Glomerular endothelial cell (primary cell): Measurements from ENCODE around the gene PRMT7. TPM values are rescaled to one million over a fixed set of nuclear protein-coding genes. Genes with fewer than 3 reads are reported as not detected.

Source experiments
- DNase-seq: peaks from one replicate; pipeline ENCODE4 v3.0.0-alpha.2; 2011; ENCODE audit warnings: low read depth, low spot score; ENCODE audit errors: extremely low read depth
- total RNA-seq: library from RNA; depleted of rRNA; stranded (reverse); fragments of >200 nt; gene quantifications from 2 replicates; pipeline ENCODE4 v1.2.3, GENCODE V29; 2015

The PRMT7 gene
- total RNA-seq, 1 donor from 2014 or later, result 43.3 TPM

DNA sequence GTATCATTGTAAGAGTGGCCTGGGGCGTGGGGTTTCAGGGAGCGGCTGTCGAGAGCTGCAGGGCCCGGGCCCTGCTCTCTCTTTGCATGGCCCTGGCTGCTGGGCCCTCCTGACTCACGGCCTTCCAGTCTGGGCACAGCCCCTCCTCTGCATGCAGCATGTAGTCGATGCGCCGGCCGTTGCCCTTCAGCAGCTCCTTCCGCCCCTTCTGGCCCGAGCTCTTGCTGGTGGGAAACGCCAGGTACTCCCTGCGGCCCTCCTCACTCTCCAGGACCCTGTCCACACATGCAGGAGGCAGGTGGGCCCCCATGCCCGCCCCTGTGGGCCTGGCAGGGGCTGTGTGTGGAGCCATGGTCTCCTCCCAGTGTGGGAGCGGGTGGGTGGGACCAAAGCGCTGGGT is 50.7 kb downstream of the PRMT7 start:
- DNase-seq, result no peak

DNA sequence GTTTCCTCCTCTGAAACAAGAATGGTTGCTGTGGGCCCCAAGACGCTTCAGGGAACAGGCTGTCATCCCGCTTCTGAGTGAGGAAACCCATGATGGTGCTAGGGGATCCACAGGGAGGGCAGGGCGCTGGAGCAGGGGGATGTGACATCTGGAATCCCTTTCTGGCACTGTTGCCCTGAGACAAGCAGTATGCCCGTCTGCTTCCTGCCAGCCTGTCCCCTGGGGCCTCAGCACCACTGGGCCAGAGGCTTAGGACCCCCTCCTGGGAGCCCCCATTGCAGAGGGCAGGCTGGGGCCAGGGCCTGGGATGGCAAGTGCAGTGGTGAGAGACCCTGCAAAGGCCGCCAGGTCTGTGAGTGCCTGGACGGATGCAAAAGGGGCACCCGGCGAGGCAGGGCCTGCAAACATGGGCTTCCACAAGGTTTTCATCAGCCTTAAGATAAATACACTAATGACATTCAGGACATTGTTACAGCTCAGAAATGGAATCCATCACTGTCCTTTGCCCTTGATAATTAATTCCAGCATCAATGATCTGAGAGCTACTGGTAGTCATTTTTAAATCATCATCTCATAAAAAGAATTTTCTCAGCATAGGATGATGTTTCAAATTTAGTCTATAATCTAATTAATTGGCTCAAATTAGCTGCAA is 51.6 kb downstream of the PRMT7 start:
- no peak for DNase-seq

DNA sequence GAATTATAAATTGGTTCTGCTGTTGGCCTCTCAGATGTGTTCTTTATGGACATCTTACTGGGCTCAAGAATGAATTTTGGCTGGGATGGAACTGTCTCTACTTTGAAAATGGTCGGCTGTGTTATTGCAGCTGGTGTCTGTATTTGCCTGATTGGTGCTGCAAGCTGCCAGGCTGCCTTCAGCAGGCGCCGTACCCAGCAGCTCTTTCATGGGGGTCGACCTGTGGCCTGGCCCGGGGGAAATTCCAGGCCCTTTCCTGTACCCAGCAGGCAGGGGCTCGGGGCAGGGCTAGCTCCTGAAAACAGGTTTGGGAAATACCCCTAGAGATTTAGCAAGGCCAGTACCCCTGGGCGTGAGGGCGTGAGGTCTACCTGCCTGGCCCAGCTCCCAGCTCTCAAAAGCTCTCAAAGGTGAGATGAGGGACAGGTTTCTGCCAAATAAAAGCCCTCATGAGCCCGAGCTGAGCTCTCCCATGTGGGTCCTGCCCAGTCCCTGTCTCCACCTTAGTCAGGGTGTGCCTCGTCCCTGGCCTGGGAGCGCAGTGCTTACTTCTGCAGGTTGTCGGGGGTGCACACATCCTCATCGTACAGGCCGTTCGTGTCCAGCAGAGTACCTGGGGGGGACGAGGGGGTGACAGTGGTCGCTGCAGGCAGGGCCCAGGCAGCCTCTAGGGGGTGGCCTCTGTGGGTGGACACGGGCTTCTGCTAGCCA is 52.3 kb downstream of the PRMT7 start:
- DNase-seq, result no peak

DNA sequence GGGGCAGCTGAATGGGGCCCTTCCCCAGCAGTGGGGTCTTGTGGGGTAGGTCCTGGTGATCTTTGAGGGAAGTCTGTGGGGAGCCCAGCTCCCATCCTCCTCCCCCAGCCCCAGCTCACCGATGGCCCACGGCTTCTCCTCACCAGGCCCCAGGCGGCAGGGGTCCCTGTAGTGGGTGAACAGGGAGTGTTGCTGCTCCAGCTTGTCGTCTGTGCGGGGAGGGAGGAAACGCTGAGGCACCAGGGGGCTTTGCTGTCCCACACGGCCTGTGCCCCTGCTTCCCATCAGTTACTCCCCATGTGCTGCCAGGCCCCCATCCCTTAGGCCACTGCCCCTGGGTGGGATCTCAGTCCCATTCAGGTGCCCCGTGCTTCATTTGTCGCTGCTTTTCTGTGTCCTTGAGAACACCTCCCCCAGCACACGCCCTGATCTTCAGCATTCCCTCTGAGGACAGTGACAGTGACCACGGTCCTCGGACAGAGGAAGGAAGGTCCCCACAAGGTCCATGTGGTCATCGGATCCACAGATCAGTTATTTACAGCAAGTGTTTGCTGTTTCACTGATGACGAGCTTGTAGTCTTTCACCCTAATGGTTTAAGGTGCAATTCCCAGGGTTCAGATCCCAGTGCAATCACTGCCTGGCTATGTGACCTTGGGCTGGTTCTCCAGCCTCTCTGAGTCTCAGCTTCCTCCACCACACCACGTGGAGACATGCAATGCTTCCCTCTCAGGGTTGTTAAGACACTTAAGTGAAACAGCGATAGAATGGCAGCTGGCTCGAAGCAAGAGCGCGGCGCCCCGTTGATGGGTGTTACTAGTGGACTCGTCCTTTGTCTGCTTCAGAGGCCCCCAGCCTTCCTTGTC is 53.1 kb downstream of the PRMT7 start:
- no peak for DNase-seq

DNA sequence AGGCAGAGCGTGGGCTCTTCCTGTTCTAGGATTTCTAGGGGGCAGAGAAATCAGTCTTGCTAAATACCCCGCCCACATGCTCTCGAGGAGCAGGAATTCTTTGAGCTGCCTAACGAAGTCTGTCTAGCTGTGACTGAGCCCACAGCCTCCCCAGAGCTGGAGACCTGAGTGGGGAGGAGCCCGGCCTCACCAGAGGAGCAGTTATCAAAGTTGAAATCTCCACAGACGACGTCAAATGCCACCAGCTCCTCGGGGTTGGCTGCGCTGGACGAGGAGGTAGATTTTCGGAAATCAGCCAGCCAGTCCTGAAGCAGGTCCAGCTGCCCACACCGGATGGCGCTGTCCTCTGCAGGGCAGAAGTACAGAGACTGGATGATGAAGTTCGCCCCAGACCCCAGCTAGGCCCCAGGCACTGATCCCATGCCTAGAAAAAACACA is 53.8 kb downstream of the PRMT7 start:
- DNase-seq, result no peak

DNA sequence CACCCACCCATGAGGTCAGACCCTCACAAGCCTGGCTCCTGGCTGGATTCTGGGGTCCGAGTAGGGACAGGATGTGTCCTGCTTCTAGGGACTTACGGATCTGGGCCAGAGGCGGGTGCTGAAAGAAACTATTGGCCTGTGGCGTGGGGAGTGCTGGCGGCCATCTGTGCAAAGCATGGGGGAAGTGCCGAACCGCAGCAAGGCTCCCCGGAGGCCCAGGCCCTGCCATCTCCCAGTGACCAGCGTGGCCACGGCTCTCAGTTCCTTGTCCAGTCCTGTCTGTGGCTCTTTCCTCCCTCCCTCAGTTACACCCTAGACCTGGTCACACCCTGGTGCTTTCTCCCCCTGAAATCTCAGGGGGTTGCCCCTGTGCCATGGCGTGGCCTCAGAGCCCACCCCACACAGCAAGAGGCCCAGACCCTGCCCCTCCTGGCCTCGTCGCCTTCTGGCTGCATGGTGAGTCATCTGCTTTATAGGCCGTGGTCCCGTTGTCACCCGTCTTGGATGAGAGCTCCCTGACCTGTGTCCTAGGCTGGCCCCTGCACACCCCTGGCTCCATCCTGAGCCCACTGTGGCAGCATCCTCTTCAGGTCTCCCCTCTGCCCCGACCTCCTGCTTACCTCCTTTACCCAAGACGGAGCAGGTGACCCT is 54.5 kb downstream of the PRMT7 start:
- DNase-seq, result no peak

DNA sequence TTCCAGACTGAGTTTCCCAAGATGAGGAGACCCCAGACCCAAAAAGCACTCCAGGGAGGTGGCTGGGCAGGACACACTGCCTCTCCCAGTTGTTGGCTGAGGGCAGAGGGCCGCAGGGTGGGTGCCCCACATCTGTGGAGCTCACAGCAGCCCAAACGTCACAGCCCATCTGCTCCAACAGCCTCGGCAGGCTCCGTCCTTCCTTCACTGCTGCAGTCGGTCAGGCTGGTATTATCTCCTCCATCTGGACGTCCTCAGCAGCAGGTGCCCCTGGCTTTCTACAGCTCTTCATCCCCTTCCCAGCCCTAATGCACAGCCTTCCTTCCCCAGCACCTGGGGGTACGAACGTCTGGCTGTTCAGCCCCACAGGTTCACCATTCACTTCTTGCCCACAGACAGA is 55.2 kb downstream of the PRMT7 start:
- no peak for DNase-seq

DNA sequence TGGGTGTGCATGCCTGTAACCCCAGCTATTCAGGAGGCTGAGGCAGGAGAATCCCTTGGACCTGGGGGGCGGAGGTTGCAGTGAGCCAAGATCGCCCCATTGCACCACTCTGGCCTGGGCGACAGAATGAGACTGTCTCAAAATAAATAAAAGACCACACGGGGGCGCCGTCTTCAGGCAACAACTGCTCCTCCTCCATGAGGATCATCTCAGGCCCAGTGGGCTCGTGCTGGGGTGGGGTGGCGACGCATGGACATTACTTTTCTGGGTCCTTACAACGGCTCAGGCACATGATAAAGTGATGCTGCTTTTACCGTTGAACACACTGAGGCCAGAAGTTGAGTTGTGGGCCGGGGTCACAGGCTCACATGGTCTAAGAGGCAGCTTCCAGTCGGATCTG is 56.2 kb downstream of the PRMT7 start:
- no peak for DNase-seq

DNA sequence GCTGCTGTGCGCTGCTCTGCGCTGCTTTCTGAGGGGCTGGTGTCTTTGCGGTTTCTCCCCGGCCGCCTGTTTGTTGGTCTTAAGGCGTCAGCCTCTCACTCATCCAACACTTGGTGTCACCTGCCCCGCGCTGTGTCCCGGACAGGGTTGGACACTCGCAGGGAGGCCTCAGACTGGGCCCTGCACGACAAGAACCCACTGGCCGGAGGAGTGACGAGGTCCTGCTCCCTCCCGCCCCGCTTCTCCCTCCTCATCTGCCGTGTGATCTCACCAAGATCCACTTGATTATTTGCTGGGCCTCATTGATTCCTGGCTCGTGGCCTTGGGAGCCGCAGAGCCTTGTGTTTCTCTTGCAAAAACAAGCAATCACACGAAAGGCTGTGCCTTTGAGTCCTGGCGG is 56.6 kb downstream of the PRMT7 start:
- no peak for DNase-seq

DNA sequence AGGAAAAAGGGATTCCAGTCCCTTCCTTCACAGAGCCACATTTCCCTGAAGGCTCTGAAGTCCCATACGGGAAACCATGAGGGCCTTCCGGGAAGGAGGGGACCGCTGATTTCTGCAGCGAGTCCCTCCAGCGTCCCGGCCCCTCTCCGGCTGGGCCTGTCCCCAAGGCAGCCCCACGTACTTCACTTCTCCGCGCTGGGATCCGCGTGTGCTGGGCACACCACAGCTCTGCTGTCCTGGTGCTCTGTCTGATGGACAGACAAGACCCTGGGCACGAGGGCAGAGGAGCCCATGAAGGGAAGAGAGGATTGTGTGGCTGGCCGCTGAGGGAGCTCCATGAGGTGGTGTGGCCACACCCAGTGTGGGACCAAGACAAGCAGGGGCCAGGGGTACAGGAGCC is 57.1 kb downstream of the PRMT7 start:
- DNase-seq, result no peak

DNA sequence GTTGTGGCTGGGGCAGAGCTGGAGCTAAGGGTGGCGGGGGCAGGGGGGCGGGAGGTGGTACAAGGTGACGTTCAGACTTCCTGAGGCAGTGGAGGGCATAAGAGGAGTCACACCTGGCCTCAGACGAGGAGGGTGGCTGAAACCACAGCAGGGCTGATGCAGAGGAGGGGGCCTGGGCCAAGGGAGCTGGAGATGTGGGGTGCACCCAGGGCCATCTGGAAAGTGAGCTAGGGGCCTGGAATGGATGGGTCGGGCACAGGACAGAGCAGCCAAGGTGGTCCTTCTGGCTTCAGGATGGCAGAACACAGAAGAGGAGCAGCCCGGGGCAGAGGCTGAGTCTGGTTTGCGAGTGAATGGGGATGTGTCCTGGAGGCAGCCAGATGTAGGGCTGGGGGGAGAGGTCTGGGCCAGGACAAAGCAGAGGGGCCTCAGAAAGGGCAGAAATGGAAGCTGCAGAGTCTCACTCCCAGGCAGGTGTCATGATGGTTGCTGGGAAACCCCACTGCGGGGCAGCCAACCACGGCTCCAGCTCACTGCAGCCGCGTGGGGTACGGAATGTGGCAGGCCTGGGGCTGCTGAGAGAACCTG is 57.6 kb downstream of the PRMT7 start:
- no peak for DNase-seq

DNA sequence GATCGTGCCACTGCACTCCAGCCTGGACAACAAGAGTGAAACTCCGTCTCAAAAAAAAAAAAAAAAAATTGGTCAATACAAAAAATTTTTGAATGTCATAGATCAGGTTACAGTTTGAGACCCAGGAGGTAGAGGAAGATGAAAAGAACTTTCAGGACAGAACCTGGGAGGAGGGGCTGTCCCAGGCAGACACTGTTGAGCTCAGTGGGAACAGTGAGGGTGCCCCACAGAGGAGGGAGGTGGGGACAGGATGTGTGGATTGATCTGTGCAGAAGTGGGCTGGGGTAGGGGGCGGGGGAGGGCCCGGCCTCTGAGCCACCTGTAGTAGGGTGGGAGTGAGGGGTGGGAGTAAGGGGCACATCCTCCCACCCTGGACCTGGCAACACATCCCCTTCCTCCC is 58.3 kb downstream of the PRMT7 start:
- no peak for DNase-seq

DNA sequence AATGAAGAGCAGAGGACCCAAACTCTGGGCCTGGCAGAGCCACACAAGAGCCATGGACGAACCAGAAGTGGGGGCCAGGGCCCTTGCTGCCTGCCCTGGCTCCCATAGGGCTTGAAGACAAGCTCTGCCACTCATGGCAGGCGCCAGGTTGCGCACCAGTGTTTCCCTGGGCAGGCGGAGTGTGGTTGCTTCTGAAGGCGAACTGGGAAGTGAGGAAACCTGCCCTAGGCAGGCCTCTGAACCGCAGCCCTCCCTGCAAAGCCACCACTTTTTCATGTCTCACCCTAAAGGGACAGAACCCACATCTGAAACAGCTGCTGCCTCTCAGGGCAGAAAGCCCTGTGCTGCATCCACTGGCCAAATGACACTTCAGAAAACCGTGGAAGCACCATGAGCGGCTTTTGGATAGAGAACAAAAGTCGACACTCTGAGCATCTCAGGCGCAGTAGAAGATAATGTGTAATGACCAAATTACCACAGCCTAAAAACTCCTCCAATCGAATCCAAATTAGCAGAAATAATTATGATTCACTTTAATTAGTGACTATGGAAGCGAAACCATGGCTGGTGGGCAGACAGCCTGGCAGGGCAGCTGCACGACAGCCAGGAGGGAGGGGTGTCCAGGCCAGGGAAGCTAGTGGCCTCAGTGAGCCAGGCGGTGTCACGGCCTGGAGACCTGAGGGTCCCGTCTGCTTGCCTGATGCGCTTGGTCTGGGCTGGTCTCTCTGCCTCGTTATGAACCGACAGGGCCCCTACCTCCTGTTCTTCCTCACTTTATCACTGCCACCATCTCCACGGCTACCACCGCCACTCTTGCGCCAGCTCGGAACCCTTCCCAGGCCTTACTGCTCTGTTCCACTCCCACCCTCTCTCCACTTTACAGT is 59.1 kb downstream of the PRMT7 start:
- no peak for DNase-seq

DNA sequence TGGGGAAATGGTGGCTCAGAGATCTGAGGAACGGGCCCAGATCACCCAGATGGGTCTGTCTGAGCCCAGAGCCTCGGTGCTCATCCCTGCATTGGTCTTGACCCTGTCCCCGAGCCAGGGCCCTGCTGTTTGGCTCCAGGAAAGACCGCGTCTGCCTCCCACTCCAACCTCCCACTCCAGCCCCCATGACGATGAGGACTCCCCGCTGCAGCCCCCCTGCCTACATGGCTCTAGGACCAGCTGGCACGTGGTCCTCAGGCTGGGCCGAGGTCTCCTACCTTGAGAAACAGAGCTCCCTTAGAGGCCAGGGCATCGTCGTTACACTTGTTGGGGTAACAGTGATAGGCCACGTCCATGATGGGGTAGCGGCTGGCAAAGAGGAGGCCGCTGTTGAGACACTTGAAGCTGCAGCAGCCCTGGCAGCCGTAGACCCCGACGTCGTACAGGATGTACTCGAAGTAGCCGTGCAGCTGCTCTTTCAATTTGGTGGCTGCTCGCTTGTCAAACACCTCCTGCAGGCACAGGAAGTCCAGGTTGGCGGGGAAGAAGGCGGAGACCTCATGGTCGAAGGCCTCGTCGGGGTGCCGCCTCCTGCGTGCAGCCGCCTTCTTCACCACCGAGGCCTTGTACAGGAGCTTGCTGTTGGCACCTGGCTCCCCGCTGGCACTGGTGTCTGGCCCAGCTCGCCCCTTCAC is 59.9 kb downstream of the PRMT7 start:
- no peak for DNase-seq

DNA sequence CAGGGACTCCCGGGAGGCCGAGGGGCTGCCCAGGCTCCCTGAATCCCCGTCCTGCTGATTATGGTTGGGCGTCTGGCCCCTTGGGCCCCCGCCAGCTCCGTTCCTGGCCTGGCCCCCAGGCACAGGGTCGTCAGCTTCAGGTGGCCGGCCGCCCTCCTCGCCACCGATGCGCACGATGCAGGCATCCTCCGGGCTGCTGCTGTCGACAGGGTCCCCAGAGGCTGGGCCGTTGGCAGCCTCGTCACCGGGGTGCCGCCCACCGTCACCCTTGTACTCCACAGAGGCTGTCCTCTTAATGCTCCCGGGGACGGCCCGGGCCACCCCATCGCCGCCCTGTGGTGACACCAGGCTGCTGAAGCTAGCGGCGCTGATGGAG is 60.4 kb downstream of the PRMT7 start:
- DNase-seq, result no peak

DNA sequence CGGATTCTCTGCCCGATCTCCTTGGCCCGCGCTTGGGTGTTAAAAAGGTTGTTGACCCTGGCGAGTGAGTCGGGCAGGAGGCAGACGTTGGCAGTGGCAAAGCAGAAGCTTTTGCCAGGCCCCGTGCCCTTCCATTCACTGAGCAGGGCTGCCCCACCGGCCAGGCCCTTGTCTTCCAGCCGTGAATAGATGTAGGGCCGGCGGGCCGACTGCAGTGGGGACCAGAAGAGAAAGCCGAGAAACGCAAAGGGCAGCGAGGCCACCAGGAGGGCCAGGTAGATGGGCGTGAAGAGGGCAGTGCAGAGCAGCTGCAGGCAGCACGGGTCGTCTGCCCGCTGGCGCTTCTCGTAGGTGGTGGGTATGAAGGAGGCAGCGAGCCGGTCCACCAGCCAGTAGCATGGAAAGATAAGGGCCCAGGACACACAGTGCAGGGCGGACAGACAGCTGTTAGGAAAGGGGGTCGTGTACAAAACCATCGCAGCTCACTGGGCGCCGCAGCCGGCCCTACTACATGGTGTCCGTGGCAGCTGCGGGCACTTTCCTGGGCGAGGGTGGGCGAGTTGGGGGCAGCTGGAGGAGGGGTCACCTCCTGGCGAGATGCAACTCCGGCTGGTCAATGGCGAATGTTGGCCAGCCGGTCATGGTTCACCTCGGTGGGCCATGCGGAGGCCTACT is 61.0 kb downstream of the PRMT7 start:
- DNase-seq, result no peak

DNA sequence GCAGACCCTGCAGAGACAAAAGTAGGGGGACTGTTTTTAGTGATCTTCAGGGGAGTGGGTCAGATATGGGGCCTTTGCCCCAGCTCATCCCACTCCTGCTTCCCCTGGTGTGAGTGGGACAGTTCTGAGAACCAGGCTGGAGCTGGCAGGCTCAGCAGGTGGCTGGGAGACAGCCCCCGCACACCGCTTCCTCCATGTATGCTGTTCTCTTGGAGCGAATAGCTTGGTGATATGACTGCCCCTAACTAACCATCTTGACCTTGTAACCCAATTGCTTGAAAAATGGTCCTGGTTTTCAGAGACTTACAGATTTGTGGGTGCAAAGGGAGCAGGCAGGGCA is 61.5 kb downstream of the PRMT7 start:
- no peak for DNase-seq

DNA sequence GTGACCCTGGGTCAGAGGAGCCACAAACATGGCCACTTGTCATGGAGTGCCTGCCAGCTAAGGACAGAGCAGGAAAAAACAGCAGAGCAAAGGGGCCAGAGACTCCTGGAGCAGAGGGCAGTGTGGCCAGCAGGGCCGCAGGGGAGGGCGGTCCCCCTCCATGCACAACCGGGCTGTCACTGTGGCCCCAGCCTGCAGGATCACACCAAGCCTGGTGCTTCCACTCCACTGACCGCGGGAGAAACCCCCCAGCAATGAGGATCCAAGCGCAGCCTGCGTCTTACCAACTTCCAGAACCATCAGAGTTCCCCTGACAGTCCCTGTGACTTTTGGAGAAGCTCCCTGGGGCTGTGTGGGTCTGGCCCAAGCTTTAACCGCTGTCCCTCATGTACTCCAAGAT is 62.0 kb downstream of the PRMT7 start:
- no peak for DNase-seq
